HEK293 (cell line): ENCODE data around the gene BCL11B.
A peak's percentile ranks its signal among the peaks of the same experiment; 100 is the strongest.
"Not testable (repeated sequence)": the region's sequence is repeated elsewhere in the genome, so short reads cannot be mapped to it uniquely, and the experiment has no call there.

ENCODE experiments used
- CTCF ChIA-PET: fragments of 350-600 bp; formaldehyde crosslinking; extraction: SDS; loops from one replicate; lab custom pipeline; 2021; ENCODE audit warnings: antibody characterized with exemption; lab: Yijun Ruan, JAX
- POLR2A ChIA-PET: fragments of 300-600 bp; formaldehyde crosslinking; extraction: SDS; loops from one replicate; lab custom pipeline; 2020; ENCODE audit warnings: antibody characterized with exemption, inconsistent platforms; lab: Yijun Ruan, JAX
- H3K27ac ChIP-seq: fragments of 200-500 bp; sonication (Bioruptor generic); 2 replicates; pipeline ENCODE4 v1.5.1; 2014; ENCODE audit warnings: low read depth, low read length, control low read depth, inconsistent platforms; ENCODE audit errors: extremely low read depth
- H3K36me3 ChIP-seq, 2 experiments: fragments of 200-500 bp in 1 of 2; sonication (Bioruptor generic) in 1 of 2; 1 replicate in 1 of 2; 2 replicates in 1 of 2; pipeline ENCODE4 v1.5.1; 2014 to 2017; ENCODE audit warnings: inconsistent platforms in 2 of 2, low read length in 2 of 2; ENCODE audit not compliant: control insufficient read depth in 2 of 2, insufficient read depth in 1 of 2
- H3K4me1 ChIP-seq: fragments of 200-500 bp; sonication (Bioruptor generic); 2 replicates; pipeline ENCODE4 v1.5.1; 2014; ENCODE audit warnings: mild to moderate bottlenecking, low read length, inconsistent platforms; ENCODE audit not compliant: control insufficient read depth, insufficient read depth
- H3K4me3 ChIP-seq: 2 replicates; pipeline ENCODE4 v1.5.1; 2011; ENCODE audit warnings: low read depth, mild to moderate bottlenecking, control low read depth, low read length, moderate library complexity
- H3K9me3 ChIP-seq: fragments of 200-500 bp; sonication (Bioruptor generic); 2 replicates; pipeline ENCODE4 v1.5.1; 2014; ENCODE audit warnings: low read depth, low read length, inconsistent platforms; ENCODE audit not compliant: control insufficient read depth, insufficient read depth
- FEZF1 ChIP-seq: fragments of 450-650 bp; formaldehyde crosslinking; IDR thresholded peaks from 2 replicates; pipeline ENCODE4 v1.5.1; 2016; ENCODE audit warnings: missing biosample characterization, missing genetic modification characterization
- GLIS1 ChIP-seq: fragments of 450-650 bp; formaldehyde crosslinking; IDR thresholded peaks from 2 replicates; pipeline ENCODE4 v1.5.1; 2016; ENCODE audit warnings: missing biosample characterization, missing genetic modification characterization
- GLIS2 ChIP-seq: fragments of 450-650 bp; formaldehyde crosslinking; IDR thresholded peaks from 2 replicates; pipeline ENCODE4 v1.5.1; 2016; ENCODE audit warnings: missing biosample characterization, missing genetic modification characterization
- OSR2 ChIP-seq: fragments of 450-650 bp; formaldehyde crosslinking; IDR thresholded peaks from 2 replicates; pipeline ENCODE4 v1.5.1; 2016; ENCODE audit warnings: missing biosample characterization, missing genetic modification characterization
- OVOL3 ChIP-seq: fragments of 450-650 bp; formaldehyde crosslinking; IDR thresholded peaks from 2 replicates; pipeline ENCODE4 v1.5.1; 2016; ENCODE audit warnings: missing biosample characterization, missing genetic modification characterization
- PRDM10 ChIP-seq: fragments of 450-650 bp; formaldehyde crosslinking; IDR thresholded peaks from 2 replicates; pipeline ENCODE4 v1.5.1; 2016; ENCODE audit warnings: missing biosample characterization, missing genetic modification characterization
- PRDM6 ChIP-seq: fragments of 450-650 bp; formaldehyde crosslinking; IDR thresholded peaks from 2 replicates; pipeline ENCODE4 v1.5.1; 2017; ENCODE audit warnings: missing biosample characterization, missing genetic modification characterization
- SCRT1 ChIP-seq: fragments of 450-650 bp; formaldehyde crosslinking; IDR thresholded peaks from 2 replicates; pipeline ENCODE4 v1.5.1; 2016; ENCODE audit warnings: missing biosample characterization, missing genetic modification characterization, borderline replicate concordance
- TRIM28 ChIP-seq: IDR thresholded peaks from 2 replicates; pipeline ENCODE4 v1.6.1; 2011; ENCODE audit warnings: low read length, control low read depth, borderline replicate concordance
- YY2 ChIP-seq: fragments of 450-650 bp; formaldehyde crosslinking; IDR thresholded peaks from 2 replicates; pipeline ENCODE4 v1.5.1; 2016; ENCODE audit warnings: missing biosample characterization, missing genetic modification characterization
- ZBTB17 ChIP-seq: fragments of 450-650 bp; formaldehyde crosslinking; IDR thresholded peaks from 2 replicates; pipeline ENCODE4 v1.5.1; 2016; ENCODE audit warnings: missing biosample characterization, missing genetic modification characterization
- ZBTB20 ChIP-seq: fragments of 450-650 bp; formaldehyde crosslinking; IDR thresholded peaks from 2 replicates; pipeline ENCODE4 v1.5.1; 2016; ENCODE audit warnings: missing biosample characterization, missing genetic modification characterization
- ZBTB6 ChIP-seq: fragments of 450-650 bp; formaldehyde crosslinking; IDR thresholded peaks from 2 replicates; pipeline ENCODE4 v1.5.1; 2017; ENCODE audit warnings: missing biosample characterization, missing genetic modification characterization
- ZFHX2 ChIP-seq: fragments of 450-650 bp; formaldehyde crosslinking; conservative IDR thresholded peaks from 2 replicates; pipeline ENCODE4 v1.5.1; 2016; ENCODE audit warnings: missing biosample characterization, missing genetic modification characterization
- ZFP3 ChIP-seq: fragments of 450-650 bp; formaldehyde crosslinking; IDR thresholded peaks from 2 replicates; pipeline ENCODE4 v1.5.1; 2016; ENCODE audit warnings: low read depth, missing biosample characterization, missing genetic modification characterization
- ZNF19 ChIP-seq: fragments of 450-650 bp; formaldehyde crosslinking; IDR thresholded peaks from 2 replicates; pipeline ENCODE4; 2016; ENCODE audit warnings: missing biosample characterization, missing genetic modification characterization, low read depth
- ZNF221 ChIP-seq: fragments of 450-650 bp; formaldehyde crosslinking; IDR thresholded peaks from 2 replicates; pipeline ENCODE4 v1.5.1; 2017; ENCODE audit warnings: missing biosample characterization, missing genetic modification characterization, borderline replicate concordance
- ZNF292 ChIP-seq: fragments of 450-650 bp; formaldehyde crosslinking; IDR thresholded peaks from 2 replicates; pipeline ENCODE4 v1.5.1; 2016; ENCODE audit warnings: low read depth, missing biosample characterization, missing genetic modification characterization, borderline replicate concordance
- ZNF302 ChIP-seq: fragments of 450-650 bp; formaldehyde crosslinking; IDR thresholded peaks from 2 replicates; pipeline ENCODE4 v1.5.1; 2016; ENCODE audit warnings: missing biosample characterization, missing genetic modification characterization, low read depth
- ZNF366 ChIP-seq: fragments of 450-650 bp; formaldehyde crosslinking; conservative IDR thresholded peaks from 2 replicates; pipeline ENCODE4 v1.5.1; 2016; ENCODE audit warnings: missing biosample characterization, missing genetic modification characterization
- ZNF658 ChIP-seq: fragments of 450-650 bp; formaldehyde crosslinking; IDR thresholded peaks from 2 replicates; pipeline ENCODE4; 2016; ENCODE audit warnings: missing biosample characterization, missing genetic modification characterization
- ZSCAN16 ChIP-seq: fragments of 450-650 bp; formaldehyde crosslinking; IDR thresholded peaks from 2 replicates; pipeline ENCODE4 v1.5.1; 2016; ENCODE audit warnings: missing biosample characterization, missing genetic modification characterization
- ZSCAN30 ChIP-seq: fragments of 450-650 bp; IDR thresholded peaks from 2 replicates; pipeline ENCODE4 v1.5.1; 2018; ENCODE audit warnings: missing biosample characterization, mild to moderate bottlenecking, missing genetic modification characterization, moderate library complexity
- ZXDB ChIP-seq: fragments of 450-650 bp; formaldehyde crosslinking; IDR thresholded peaks from 2 replicates; pipeline ENCODE4 v1.5.1; 2016; ENCODE audit warnings: missing biosample characterization, missing genetic modification characterization

The BCL11B gene

GRCh38 chr14:99228760-99229159, 43.2 kb downstream of the BCL11B start:
- POLR2A ChIA-PET, H3K27ac ChIP-seq, H3K4me3 ChIP-seq, H3K36me3 ChIP-seq: not testable (repeated sequence)
- peak; percentile 91 for TF ChIP-seq ZBTB17
- peak; percentile 99 for TF ChIP-seq ZNF366 (tag by site-specific recombination)
- TF ChIP-seq, all 188 proteins: peak for 2; not testable (repeated sequence) for 186
- H3K9me3 ChIP-seq, result not testable (repeated sequence)
- CTCF ChIA-PET, result interaction anchor here (0.6 to 1.2 kb wide), 2 partner anchors 38 to 43 kb away, joined by 3 read pairs; partner anchors contain the start of gene BCL11B
- peaks cover 30% of the 10 kb centered on the region for H3K4me1 ChIP-seq

GRCh38 chr14:99226687-99227086, 45.3 kb downstream of the BCL11B start:
- ChIA-PET CTCF (no interaction called here), POLR2A (no interaction called here)
- peaks cover 23% of the 10 kb centered on the region for H3K4me1 ChIP-seq
- H3K9me3 ChIP-seq, result no peaks in the 10 kb centered on the region
- TF ChIP-seq PRDM6 (peak; percentile 91), ZSCAN30 (peak; percentile 20; the same call in 1 of the 2 replicates), OSR2 (tag by site-specific recombination) (peak; percentile 72; the same call in 1 of the 2 replicates), TRIM28 (no peak), ZNF302 (tag by site-specific recombination) (no peak), ZNF221 (tag by site-specific recombination) (no peak), ZNF19 (tag by site-specific recombination) (no peak), ZBTB6 (tag by site-specific recombination) (no peak), GLIS2 (no peak), ZNF658 (tag by site-specific recombination) (no peak), ZFP3 (no peak), YY2 (no peak), OVOL3 (tag by site-specific recombination) (0 out of 2 replicates have a peak, but pooled peaks have one; percentile 15), FEZF1 (peak; percentile 79), ZXDB (0 out of 2 replicates have a peak, but pooled peaks have one; percentile 40), PRDM10 (0 out of 2 replicates have a peak, but pooled peaks have one; percentile 19), ZNF292 (no peak), GLIS1 (peak; percentile 45), SCRT1 (0 out of 2 replicates have a peak, but pooled peaks have one; percentile 14), ZBTB20 (tag by site-specific recombination) (no peak), ZFHX2 (tag by site-specific recombination) (no peak), ZSCAN16 (tag by site-specific recombination) (no peak)
- H3K4me3 ChIP-seq, result no peak overlapping the region
- peak overlapping the region; percentile 35; the same call in 1 of the 2 replicates for H3K27ac ChIP-seq
- peaks cover 0 to 3% of the 10 kb centered on the region in 2 experiments; a peak in 1 of 3 replicates for H3K36me3 ChIP-seq
